ENCODE data around the gene MICU2. TPM values are rescaled to one million over a fixed set of nuclear protein-coding genes. Genes with fewer than 3 reads are reported as not detected.

The MICU2 gene
- total RNA-seq, 1 donor from 2014 or later = 41.6 TPM

GRCh38 chr13:21466527-21466926, 137.4 kb downstream of the MICU2 start:
- H3K27ac Mint-ChIP-seq = no peak overlapping the region
- H3K4me3 Mint-ChIP-seq = no peak overlapping the region
- peaks cover 17% of the 10 kb centered on the region for H3K9me3 Mint-ChIP-seq
- peaks cover 14% of the 10 kb centered on the region for H3K36me3 Mint-ChIP-seq
- H3K27me3 Mint-ChIP-seq (ENCODE audit: low read depth) = no peaks in the 10 kb centered on the region
- peaks cover 11% of the 10 kb centered on the region for H3K4me1 Mint-ChIP-seq
- TF ChIP-seq, protein P1, sequence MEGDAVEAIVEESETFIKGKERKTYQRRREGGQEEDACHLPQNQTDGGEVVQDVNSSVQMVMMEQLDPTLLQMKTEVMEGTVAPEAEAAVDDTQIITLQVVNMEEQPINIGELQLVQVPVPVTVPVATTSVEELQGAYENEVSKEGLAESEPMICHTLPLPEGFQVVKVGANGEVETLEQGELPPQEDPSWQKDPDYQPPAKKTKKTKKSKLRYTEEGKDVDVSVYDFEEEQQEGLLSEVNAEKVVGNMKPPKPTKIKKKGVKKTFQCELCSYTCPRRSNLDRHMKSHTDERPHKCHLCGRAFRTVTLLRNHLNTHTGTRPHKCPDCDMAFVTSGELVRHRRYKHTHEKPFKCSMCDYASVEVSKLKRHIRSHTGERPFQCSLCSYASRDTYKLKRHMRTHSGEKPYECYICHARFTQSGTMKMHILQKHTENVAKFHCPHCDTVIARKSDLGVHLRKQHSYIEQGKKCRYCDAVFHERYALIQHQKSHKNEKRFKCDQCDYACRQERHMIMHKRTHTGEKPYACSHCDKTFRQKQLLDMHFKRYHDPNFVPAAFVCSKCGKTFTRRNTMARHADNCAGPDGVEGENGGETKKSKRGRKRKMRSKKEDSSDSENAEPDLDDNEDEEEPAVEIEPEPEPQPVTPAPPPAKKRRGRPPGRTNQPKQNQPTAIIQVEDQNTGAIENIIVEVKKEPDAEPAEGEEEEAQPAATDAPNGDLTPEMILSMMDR (IDR thresholded peaks at IDR 0.05; ENCODE audit: unreplicated experiment) = no peak
- DNase-seq (ENCODE audit: low spot score in 2 of 2, unreplicated experiment in 2 of 2) = no peak

DNA sequence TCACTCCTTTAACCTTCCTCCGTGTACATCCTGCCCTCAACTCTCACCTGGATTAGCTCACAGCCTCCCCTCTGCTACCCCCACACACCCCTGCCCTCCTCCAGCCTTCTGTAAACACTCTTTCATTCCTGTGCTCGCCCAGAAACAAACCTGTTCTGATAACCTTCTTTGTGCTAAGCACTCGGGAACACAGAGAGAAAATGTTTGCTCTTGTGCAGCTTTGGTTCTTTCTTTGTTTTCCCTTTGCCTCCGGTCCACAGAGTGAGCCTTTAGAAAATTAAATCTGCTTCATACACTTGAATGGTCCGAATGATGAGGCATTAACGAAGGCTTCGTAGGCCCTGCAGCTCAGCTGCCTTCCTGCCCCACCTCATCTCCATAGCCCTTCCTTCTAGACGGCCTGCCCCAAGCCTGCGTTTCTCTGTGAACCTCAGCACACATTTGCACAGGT, 138.2 kb downstream of the MICU2 start:
- peaks cover 10% of the 10 kb centered on the region for H3K36me3 Mint-ChIP-seq
- peaks cover 12% of the 10 kb centered on the region for H3K9me3 Mint-ChIP-seq
- peaks cover 11% of the 10 kb centered on the region for H3K4me1 Mint-ChIP-seq
- DNase-seq (ENCODE audit: low spot score in 2 of 2, unreplicated experiment in 2 of 2) = no peak
- H3K27ac Mint-ChIP-seq = no peak overlapping the region
- no peaks in the 10 kb centered on the region for H3K27me3 Mint-ChIP-seq (ENCODE audit: low read depth)
- H3K4me3 Mint-ChIP-seq = no peak overlapping the region
- TF ChIP-seq, protein P1 (IDR thresholded peaks at IDR 0.05; ENCODE audit: unreplicated experiment) = no peak

GRCh38 chr13:21463424-21463823, 140.5 kb downstream of the MICU2 start:
- H3K4me3 Mint-ChIP-seq = no peak overlapping the region
- no peak for DNase-seq (ENCODE audit: low spot score in 2 of 2, unreplicated experiment in 2 of 2)
- no peaks in the 10 kb centered on the region for H3K36me3 Mint-ChIP-seq
- TF ChIP-seq, protein P1 (IDR thresholded peaks at IDR 0.05; ENCODE audit: unreplicated experiment) = no peak
- peaks cover 11% of the 10 kb centered on the region for H3K4me1 Mint-ChIP-seq
- no peaks in the 10 kb centered on the region for H3K27me3 Mint-ChIP-seq (ENCODE audit: low read depth)
- H3K27ac Mint-ChIP-seq = no peak overlapping the region
- H3K9me3 Mint-ChIP-seq = no peaks in the 10 kb centered on the region

GRCh38 chr13:21461131-21461530, 142.8 kb downstream of the MICU2 start:
- Mint-ChIP-seq H3K27ac (no peak overlapping the region), H3K27me3 (ENCODE audit: low read depth) (no peaks in the 10 kb centered on the region), H3K4me1 (peaks cover 27% of the 10 kb centered on the region), H3K36me3 (no peaks in the 10 kb centered on the region), H3K4me3 (no peak overlapping the region), H3K9me3 (no peaks in the 10 kb centered on the region)
- TF ChIP-seq, protein P1 (IDR thresholded peaks at IDR 0.05; ENCODE audit: unreplicated experiment) = no peak
- no peak for DNase-seq (ENCODE audit: low spot score in 2 of 2, unreplicated experiment in 2 of 2)

GRCh38 chr13:21458813-21459701, 144.9 kb downstream of the MICU2 start, which contains the start of gene ZDHHC20:
Gene ZDHHC20 (minus strand): TSS chr13:21459303. CDS start chr13:21459171, 132 bp downstream.
- peak; percentile 88 to 94 for DNase-seq (ENCODE audit: low spot score in 2 of 2, unreplicated experiment in 2 of 2)
- Mint-ChIP-seq H3K27me3 (ENCODE audit: low read depth) (no peaks in the 10 kb centered on the region), H3K4me1 (peaks cover 17% of the 10 kb centered on the region), H3K27ac (peak within 1 kb of the TSS; percentile 83), H3K4me3 (peak within 1 kb of the TSS; percentile 87), H3K36me3 (peaks cover 11% of the 10 kb centered on the region), H3K9me3 (peaks cover 6% of the 10 kb centered on the region)
- TF ChIP-seq, protein P1 (IDR thresholded peaks at IDR 0.05; ENCODE audit: unreplicated experiment) = no peak
